ENCODE results near the gene SLC17A9. TPM values are rescaled to one million over a fixed set of nuclear protein-coding genes. Genes with fewer than 3 reads are reported as not detected.

Gene SLC17A9
- total RNA-seq, 6 experiments from 2014 or later = 32.8 to 47.0 (median 35.7) TPM

DNA sequence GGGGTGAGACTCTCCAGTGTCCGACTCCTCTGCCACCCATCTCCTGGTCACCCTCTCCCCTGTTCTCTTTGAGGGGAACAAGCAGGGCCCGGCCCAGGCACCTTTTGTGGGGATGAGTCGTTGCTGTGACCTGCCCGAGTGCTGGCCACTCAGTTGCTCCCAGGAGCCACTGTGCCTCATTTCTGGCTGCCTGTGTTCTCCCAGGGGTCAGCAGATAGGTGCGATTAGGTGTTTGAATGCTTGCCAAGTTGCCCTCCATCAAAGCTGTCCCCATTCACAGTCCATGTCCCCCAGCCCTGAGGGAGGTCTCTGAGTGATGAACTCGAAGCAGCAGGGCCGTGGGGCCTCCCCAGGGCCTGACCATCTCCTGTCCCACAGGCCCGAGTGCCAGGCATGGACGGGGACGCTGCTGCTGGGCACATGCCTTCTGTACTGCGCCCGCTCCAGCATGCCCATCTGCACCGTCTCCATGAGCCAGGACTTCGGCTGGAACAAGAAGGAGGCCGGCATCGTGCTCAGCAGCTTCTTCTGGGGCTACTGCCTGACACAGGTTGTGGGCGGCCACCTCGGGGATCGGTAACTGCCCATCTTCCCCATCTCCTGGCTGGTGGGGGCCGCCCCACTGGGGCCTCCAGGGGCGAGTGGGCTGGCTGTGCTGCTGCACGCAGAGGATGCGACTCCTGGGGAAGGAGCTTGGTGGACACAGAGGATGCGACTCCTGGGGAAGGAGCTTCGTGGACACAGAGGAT lies 4.1 kb downstream of the SLC17A9 start:
- TF ChIP-seq, protein P1, sequence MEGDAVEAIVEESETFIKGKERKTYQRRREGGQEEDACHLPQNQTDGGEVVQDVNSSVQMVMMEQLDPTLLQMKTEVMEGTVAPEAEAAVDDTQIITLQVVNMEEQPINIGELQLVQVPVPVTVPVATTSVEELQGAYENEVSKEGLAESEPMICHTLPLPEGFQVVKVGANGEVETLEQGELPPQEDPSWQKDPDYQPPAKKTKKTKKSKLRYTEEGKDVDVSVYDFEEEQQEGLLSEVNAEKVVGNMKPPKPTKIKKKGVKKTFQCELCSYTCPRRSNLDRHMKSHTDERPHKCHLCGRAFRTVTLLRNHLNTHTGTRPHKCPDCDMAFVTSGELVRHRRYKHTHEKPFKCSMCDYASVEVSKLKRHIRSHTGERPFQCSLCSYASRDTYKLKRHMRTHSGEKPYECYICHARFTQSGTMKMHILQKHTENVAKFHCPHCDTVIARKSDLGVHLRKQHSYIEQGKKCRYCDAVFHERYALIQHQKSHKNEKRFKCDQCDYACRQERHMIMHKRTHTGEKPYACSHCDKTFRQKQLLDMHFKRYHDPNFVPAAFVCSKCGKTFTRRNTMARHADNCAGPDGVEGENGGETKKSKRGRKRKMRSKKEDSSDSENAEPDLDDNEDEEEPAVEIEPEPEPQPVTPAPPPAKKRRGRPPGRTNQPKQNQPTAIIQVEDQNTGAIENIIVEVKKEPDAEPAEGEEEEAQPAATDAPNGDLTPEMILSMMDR (IDR thresholded peaks at IDR 0.05) = no peak
- no peak overlapping the region for H3K4me3 Mint-ChIP-seq
- H3K27ac Mint-ChIP-seq = no peak overlapping the region
- H3K4me1 Mint-ChIP-seq (ENCODE audit: low read depth) = peaks cover 9% of the 10 kb centered on the region
- no peak for DNase-seq
- no peaks in the 10 kb centered on the region; the same call in 1 of the 2 replicates for H3K27me3 Mint-ChIP-seq (ENCODE audit: insufficient read depth)
- no peaks in the 10 kb centered on the region for H3K36me3 Mint-ChIP-seq (ENCODE audit: low read depth)
- no peaks in the 10 kb centered on the region for H3K9me3 Mint-ChIP-seq

DNA sequence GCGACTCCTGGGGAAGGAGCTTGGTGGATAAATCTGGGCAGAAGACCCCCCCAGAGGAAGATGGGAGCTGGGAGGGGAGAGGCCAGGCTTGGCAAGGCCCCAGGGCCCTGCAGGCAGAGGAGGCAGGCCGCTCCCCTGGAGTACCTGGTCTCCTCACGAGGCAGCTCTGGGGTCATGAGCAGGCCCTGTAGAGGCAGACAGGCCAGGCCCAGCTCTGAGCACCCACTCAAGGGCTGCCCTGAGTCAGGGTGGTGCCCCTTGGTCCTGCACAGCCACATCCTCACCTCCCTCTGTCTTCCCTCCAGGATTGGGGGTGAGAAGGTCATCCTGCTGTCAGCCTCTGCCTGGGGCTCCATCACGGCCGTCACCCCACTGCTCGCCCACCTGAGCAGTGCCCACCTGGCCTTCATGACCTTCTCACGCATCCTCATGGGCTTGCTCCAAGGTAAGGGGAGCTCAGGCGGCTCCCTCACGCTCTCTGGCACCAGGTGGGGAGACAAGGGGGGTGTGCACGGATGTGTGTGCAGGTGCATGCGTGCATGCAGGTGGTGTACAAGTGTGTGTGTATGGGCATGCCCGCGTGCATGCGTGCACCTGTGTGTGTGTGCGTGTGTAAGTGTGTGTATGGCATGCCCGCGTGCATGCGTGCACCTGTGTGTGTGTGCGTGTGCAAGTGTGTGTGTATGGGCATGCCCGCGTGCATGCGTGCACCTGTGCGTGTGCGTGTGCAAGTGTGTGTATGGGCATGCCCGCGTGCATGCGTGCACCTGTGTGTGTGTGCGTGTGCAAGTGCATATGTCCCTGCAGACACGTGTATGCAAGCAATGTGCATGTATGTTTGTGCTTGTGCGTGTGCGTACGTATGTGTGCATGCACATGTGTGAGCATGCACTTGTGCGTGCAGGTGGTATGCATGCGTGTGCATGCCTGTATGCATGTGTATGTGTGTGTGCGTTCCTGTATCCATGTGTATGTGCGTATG lies 4.9 kb downstream of the SLC17A9 start:
- Mint-ChIP-seq H3K36me3 (ENCODE audit: low read depth) (no peaks in the 10 kb centered on the region), H3K9me3 (no peaks in the 10 kb centered on the region), H3K27me3 (ENCODE audit: insufficient read depth) (no peaks in the 10 kb centered on the region; the same call in 1 of the 2 replicates), H3K4me1 (ENCODE audit: low read depth) (peaks cover 9% of the 10 kb centered on the region), H3K4me3 (no peak overlapping the region), H3K27ac (no peak overlapping the region)
- TF ChIP-seq, protein P1 (IDR thresholded peaks at IDR 0.05) = no peak
- no peak for DNase-seq

DNA sequence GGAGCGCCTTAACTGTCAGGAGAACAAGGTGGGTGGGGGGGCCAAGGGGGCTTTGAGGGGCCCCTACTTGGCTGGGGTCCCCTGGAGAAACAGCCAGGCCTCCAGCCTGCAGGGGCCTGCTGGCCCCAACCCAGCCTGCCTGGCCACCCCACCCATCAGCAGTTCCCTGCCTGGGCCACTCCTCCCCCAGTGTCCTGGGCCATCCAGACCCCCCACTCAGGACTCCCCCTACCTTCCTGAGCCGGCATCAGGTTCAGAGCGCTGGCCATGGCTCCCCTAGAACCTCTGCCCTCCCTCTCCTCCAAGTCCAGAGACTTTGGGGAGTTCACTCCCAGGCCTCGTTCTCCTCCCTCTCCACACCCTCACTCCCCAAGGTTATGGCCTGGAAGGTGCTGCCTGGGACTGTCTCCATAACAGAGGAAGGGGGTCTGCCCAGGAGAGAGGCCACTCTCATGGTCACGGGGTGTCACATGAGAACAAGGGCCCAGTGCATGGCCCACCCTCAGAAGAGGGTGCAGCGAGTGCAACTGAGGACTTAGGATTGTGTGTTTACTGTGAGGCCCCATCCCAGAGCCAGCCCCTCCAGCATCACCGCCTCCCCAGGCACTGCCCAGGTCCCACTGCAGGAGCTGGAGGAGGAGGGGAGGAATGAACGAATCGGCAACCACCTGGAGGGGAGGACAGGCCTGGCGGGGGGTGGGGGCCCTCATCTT lies 6.0 kb downstream of the SLC17A9 start:
- Mint-ChIP-seq H3K36me3 (ENCODE audit: low read depth) (no peaks in the 10 kb centered on the region), H3K9me3 (no peaks in the 10 kb centered on the region), H3K4me1 (ENCODE audit: low read depth) (peaks cover 9% of the 10 kb centered on the region), H3K27me3 (ENCODE audit: insufficient read depth) (peaks cover 1% of the 10 kb centered on the region), H3K4me3 (no peak overlapping the region), H3K27ac (no peak overlapping the region)
- TF ChIP-seq, protein P1 (IDR thresholded peaks at IDR 0.05) = no peak
- DNase-seq = no peak

DNA sequence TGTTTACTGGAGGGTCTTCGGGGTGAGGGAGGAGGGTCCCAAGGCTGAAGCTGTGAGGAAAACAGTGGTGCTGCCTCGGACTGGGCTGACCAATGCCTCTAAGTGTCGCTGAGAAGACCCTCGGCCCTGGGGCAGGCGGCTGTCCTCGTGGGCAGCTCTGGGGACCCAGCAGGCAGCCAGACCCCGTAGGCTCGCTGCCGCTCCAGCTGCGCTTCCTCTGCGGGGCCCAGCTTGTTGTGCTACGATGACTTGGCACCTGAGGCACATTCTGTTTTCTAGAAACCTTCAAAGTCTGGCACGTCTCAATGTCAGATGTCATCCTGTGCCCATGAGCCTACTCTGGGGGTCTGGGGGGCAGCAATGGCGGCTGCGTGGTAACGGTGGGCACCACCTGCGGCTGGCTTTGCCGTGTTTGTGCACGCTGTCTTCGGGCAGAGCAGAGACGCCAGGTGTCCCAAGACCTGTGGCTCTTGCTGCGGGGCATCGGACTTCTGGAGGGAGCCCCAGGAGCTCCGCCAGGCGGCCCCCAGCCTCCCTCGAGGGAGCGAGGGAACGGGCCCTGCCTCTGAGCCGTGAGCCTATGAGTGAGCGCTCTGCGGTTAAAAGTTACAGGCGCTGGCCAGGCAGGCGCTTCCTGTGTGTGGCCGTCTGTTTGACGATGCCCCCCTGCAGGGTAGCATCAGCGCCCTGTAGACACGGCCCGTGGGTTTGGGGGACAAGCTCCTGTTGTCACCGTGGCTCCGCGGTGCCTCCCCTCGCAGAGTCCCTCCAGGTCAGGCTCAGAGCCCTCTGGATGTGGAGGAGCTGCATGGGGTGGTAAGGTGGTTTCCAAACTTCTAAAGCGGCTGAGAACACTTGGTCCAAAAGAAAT lies 6.8 kb downstream of the SLC17A9 start:
- H3K27me3 Mint-ChIP-seq (ENCODE audit: insufficient read depth) = peaks cover 4% of the 10 kb centered on the region
- peaks cover 2% of the 10 kb centered on the region; the same call in 1 of the 2 replicates for H3K4me1 Mint-ChIP-seq (ENCODE audit: low read depth)
- H3K27ac Mint-ChIP-seq = no peak overlapping the region
- no peaks in the 10 kb centered on the region for H3K9me3 Mint-ChIP-seq
- no peak for DNase-seq
- TF ChIP-seq, protein P1 (IDR thresholded peaks at IDR 0.05) = no peak
- no peak overlapping the region for H3K4me3 Mint-ChIP-seq
- H3K36me3 Mint-ChIP-seq (ENCODE audit: low read depth) = no peaks in the 10 kb centered on the region
